Transverse colon (tissue), 4 donors: ENCODE results near the gene MEGF11. TPM values are rescaled to one million over a fixed set of nuclear protein-coding genes. Genes with fewer than 3 reads are reported as not detected.

ENCODE experiments used
- DNase-seq: peaks from one replicate; pipeline ENCODE4 v3.0.0-alpha.2; 2019
- H3K27ac ChIP-seq, 4 donors: fragments of 200-600 bp; sonication (generic); 2 replicates each; pipeline ENCODE4 v1.5.1; 2016 to 2018; ENCODE audit warnings: inconsistent platforms in 4 of 4
- H3K27me3 ChIP-seq: fragments of 200-600 bp; sonication (generic); 2 replicates; pipeline ENCODE4 v1.5.1; 2017; ENCODE audit warnings: inconsistent platforms
- H3K36me3 ChIP-seq, 4 donors: fragments of 200-600 bp; sonication (generic); 2 replicates each; pipeline ENCODE4 v1.5.1; 2017 to 2019; ENCODE audit warnings: inconsistent platforms in 4 of 4
- H3K4me1 ChIP-seq, 4 donors: fragments of 200-600 bp; sonication (generic); 2 replicates each; pipeline ENCODE4 v1.5.1; 2017 to 2020; ENCODE audit warnings: inconsistent platforms in 4 of 4
- H3K4me3 ChIP-seq, 4 donors: fragments of 200-600 bp; sonication (generic); 1 replicate in 1 of 4; 2 replicates in 3 of 4; pipeline versions ENCODE4 v1.5.1 to v1.6.1; 2017 to 2019; ENCODE audit warnings: inconsistent platforms in 4 of 4
- H3K9me3 ChIP-seq, 2 donors: fragments of 200-600 bp; sonication (generic); 2 replicates each; pipeline ENCODE4 v1.5.1; 2017 to 2019; ENCODE audit warnings: inconsistent platforms in 2 of 2
- CTCF ChIP-seq, 5 experiments: fragments of 200-600 bp in 3 of 5; fragments of 450-650 bp in 2 of 5; sonication (generic) in 3 of 5; IDR thresholded peaks; 1 replicate in 2 of 5; 2 replicates in 3 of 5; pipeline ENCODE4 v1.5.1; 2016 to 2017; ENCODE audit warnings: antibody characterized with exemption in 5 of 5, inconsistent platforms in 3 of 5, mild to moderate bottlenecking in 2 of 5, moderate library complexity in 1 of 5
- EP300 ChIP-seq: sonication (generic); formaldehyde crosslinking; IDR thresholded peaks from one replicate; pipeline ENCODE4 v1.6.1; 2017; ENCODE audit warnings: antibody characterized with exemption, low read depth
- POLR2A ChIP-seq: fragments of 450-650 bp; IDR thresholded peaks from one replicate; pipeline ENCODE4 v1.6.1; 2016; ENCODE audit warnings: antibody characterized with exemption, mild to moderate bottlenecking, moderate library complexity
- POLR2AphosphoS5 ChIP-seq, 3 donors: sonication (generic); formaldehyde crosslinking; IDR thresholded peaks; one replicate each; pipeline ENCODE4 v1.6.1; 2016; ENCODE audit warnings: antibody characterized with exemption in 3 of 3
- WGBS, 2 donors: methylation state at CpG; one replicate each; pipeline ENCODE4 v1.1.5; 2018; ENCODE audit warnings: low coverage in 1 of 2; 5-methylcytosine and 5-hydroxymethylcytosine counted together
- in situ Hi-C, 4 donors: fragments of 200-750 bp; cut with MboI; loops; one replicate each; pipeline versions ENCODE4 v1.15.0 to v1.15.1; 2017; ENCODE audit warnings: low sequenced_read_pairs in 3 of 4, low pct_ligation_motif_present in 1 of 4, low pct_unique_long_range_greater_than_20kb in 1 of 4
- intact Hi-C: fragments of 100-400 bp; cut with DNase I; formaldehyde crosslinking; loops from one replicate; pipeline ENCODE4 v1.15.1; 2023; ENCODE audit warnings: low total_unique reads
- total RNA-seq, 4 donors: library from RNA; depleted of rRNA; stranded (reverse); fragments of >200 nt; gene quantifications; one replicate each; pipeline ENCODE4 v1.1.0, GENCODE V29; 2016

The MEGF11 gene
- total RNA-seq, 4 donors from 2014 or later: 0.16 TPM; not detected in 3

DNA sequence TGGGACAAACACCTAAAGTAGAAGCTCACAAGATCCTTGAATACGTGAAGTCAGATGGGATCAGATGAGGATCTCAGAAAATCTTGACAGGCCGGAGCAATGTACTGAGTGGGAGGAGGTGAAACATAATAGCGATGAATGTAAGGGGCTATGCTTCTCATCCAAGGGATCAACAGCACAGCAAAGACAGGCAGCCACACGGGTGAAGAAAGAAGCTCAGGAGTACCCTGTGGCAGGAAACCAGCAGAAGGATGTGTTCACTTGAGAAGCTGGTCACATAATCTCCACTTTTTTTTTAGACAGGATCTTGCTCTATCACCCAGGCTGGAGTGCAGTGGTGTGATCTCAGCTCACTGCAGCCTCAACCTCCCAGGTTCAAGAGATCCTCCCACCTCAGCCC is 92.4 kb downstream of the MEGF11 start:
- Histone ChIP-seq H3K27me3 (no peaks in the 10 kb centered on the region), H3K27ac (no peak overlapping the region), H3K36me3 (no peaks in the 10 kb centered on the region), H3K4me1 (no peaks in the 10 kb centered on the region), H3K9me3 (no peaks in the 10 kb centered on the region), H3K4me3 (no peak overlapping the region)
- DNase-seq: no peak
- intact Hi-C loops: no loop called here
- in situ Hi-C loops: no loop called here
- 68 to 85% methylated on average over 3 to 4 of the region's 4 CpGs for WGBS, 2 donors
- TF ChIP-seq CTCF (IDR thresholded peaks at IDR 0.05): no peak
- no peak for TF ChIP-seq POLR2A
- TF ChIP-seq POLR2AphosphoS5 (IDR thresholded peaks at IDR 0.05): no peak
- TF ChIP-seq EP300: no peak

DNA sequence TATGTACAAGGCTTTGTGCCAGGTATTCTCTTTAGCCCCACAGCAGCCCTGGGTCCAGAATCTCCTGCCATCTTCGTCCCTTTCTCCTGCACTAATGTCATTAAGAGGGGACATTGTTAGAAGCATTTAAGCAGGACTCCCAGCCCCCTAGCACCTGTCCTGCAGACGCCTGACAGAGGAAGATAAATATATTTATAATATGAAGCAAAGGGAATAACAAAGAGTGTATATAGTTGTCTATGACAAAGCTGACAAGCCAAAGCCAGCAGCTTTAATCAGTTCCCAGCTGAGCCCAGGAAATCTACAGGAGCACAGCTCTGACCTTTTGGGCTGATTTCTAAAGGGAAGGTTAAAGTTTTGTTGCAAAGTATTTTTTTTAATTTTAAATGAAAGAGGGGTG is 96.0 kb downstream of the MEGF11 start:
- Histone ChIP-seq H3K36me3 (no peaks in the 10 kb centered on the region), H3K4me1 (no peaks in the 10 kb centered on the region), H3K4me3 (no peak overlapping the region), H3K9me3 (no peaks in the 10 kb centered on the region), H3K27me3 (no peaks in the 10 kb centered on the region), H3K27ac (no peak overlapping the region)
- intact Hi-C loops (no loop called here), in situ Hi-C loops (no loop called here)
- TF ChIP-seq POLR2A: no peak
- TF ChIP-seq EP300: no peak
- TF ChIP-seq CTCF (IDR thresholded peaks at IDR 0.05): no peak
- no peak for TF ChIP-seq POLR2AphosphoS5 (IDR thresholded peaks at IDR 0.05)
- DNase-seq: no peak
- 59% methylated on average over 2 of the region's 2 CpGs; no CpG with 5 or more reads in 1 of the 2 donors for WGBS, 2 donors

- in situ Hi-C loops: no loop called here
- WGBS, 2 donors: 75 to 100% methylated on average over 1 to 10 of the region's 10 CpGs
- no peaks in the 10 kb centered on the region for H3K27me3 ChIP-seq
- H3K27ac ChIP-seq: no peak overlapping the region
- TF ChIP-seq EP300 (no peak), CTCF (IDR thresholded peaks at IDR 0.05) (no peak), POLR2A (no peak), POLR2AphosphoS5 (IDR thresholded peaks at IDR 0.05) (no peak)
- H3K4me1 ChIP-seq: no peaks in the 10 kb centered on the region
- H3K36me3 ChIP-seq: no peaks in the 10 kb centered on the region
- DNase-seq: no peak
- intact Hi-C loops: no loop called here
- H3K4me3 ChIP-seq: no peak overlapping the region
- H3K9me3 ChIP-seq: no peaks in the 10 kb centered on the region
Observed at GRCh38 chr15:66156310-66156975, 97.1 kb downstream of the MEGF11 start.

DNA sequence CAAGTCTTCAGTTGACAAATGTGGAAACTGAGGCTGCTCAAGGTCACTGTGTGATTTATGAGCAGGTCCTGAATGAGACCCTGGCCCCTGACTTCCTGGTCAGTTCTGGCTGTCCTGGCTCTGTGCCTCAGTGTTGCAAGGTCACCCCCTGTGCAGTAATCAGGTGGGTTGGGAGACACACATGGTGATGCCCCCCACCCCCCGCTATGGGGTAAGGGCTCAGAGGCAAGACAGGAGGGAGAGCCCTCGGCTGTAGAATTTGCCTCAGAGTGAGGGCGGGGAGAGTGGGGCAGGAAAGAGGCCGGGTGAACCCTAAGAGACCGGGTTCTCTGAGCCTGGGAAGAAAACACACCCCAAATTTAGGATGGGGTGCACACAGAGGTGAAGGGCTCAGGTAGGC is 98.5 kb downstream of the MEGF11 start:
- Histone ChIP-seq H3K36me3 (no peaks in the 10 kb centered on the region), H3K9me3 (no peaks in the 10 kb centered on the region), H3K4me1 (no peaks in the 10 kb centered on the region), H3K27me3 (no peaks in the 10 kb centered on the region), H3K4me3 (no peak overlapping the region), H3K27ac (no peak overlapping the region)
- no peak for DNase-seq
- 76 to 80% methylated on average over 2 to 5 of the region's 5 CpGs for WGBS, 2 donors
- intact Hi-C loops: no loop called here
- in situ Hi-C loops: no loop called here
- TF ChIP-seq EP300 (no peak), POLR2AphosphoS5 (IDR thresholded peaks at IDR 0.05) (no peak)

- 62% methylated on average over 3 to 4 of the region's 4 CpGs for WGBS, 2 donors
- in situ Hi-C loops: no loop called here
- H3K9me3 ChIP-seq: no peaks in the 10 kb centered on the region
Observed at GRCh38 chr15:66154581-66154980, 99.0 kb downstream of the MEGF11 start.

More at GRCh38 chr15:66154581-66154980, 99.0 kb downstream of the MEGF11 start:
- TF ChIP-seq CTCF (IDR thresholded peaks at IDR 0.05): no peak
- TF ChIP-seq EP300: no peak
- TF ChIP-seq POLR2AphosphoS5 (IDR thresholded peaks at IDR 0.05): no peak
- no peak for TF ChIP-seq POLR2A
- Histone ChIP-seq H3K27me3 (no peaks in the 10 kb centered on the region), H3K4me1 (no peaks in the 10 kb centered on the region), H3K27ac (no peak overlapping the region), H3K36me3 (no peaks in the 10 kb centered on the region), H3K4me3 (no peak overlapping the region)
- intact Hi-C loops: no loop called here
- DNase-seq: no peak
